Fibroblast of pulmonary artery (primary cell): ENCODE results near the gene PHF23.

Experiments
- DNase-seq: peaks from one replicate; pipeline ENCODE4 v3.0.0-alpha.2; 2010; ENCODE audit warnings: low read depth
- H3K4me3 ChIP-seq: replicated peaks from 2 replicates; pipeline ENCODE4 v1.5.1; 2011; ENCODE audit warnings: low read depth, mild to moderate bottlenecking, control low read depth, low read length, moderate library complexity
- CTCF ChIP-seq: IDR thresholded peaks from 2 replicates; pipeline ENCODE4 v1.5.1; 2011; ENCODE audit warnings: mild to moderate bottlenecking, control low read depth, low read length, inconsistent platforms; ENCODE audit errors: missing control alignments

The PHF23 gene

GRCh38 chr17:7236808-7237207 is 2.4 kb downstream of the PHF23 start:
- DNase-seq = no peak
- peak overlapping the region; percentile 71 for H3K4me3 ChIP-seq
- no peak for TF ChIP-seq CTCF

GRCh38 chr17:7235693-7236665 is 3.3 kb downstream of the PHF23 start:
- TF ChIP-seq CTCF = no peak
- peak; percentile 47 for DNase-seq
- H3K4me3 ChIP-seq = peak overlapping the region; percentile 91

- peak within 1 kb of the TSS; percentile 91 for H3K4me3 ChIP-seq
- no peak for TF ChIP-seq CTCF
- DNase-seq = peak; percentile 96
Observed at GRCh38 chr17:7234083-7234951, 4.9 kb downstream of the PHF23 start, which contains the start of gene DVL2. TSS of gene DVL2 (minus strand) at chr17:7234517. CDS start at chr17:7234262, 255 bp downstream.

- no peak for DNase-seq
- peak overlapping the region; percentile 91 for H3K4me3 ChIP-seq
- TF ChIP-seq CTCF = no peak
Observed at GRCh38 chr17:7233701-7234082, 5.6 kb downstream of the PHF23 start.

GRCh38 chr17:7232114-7232513 is 7.1 kb downstream of the PHF23 start:
- TF ChIP-seq CTCF = no peak
- peak overlapping the region; percentile 91 for H3K4me3 ChIP-seq
- no peak for DNase-seq

GRCh38 chr17:7229504-7229903 is 9.8 kb downstream of the PHF23 start:
- no peak for DNase-seq
- TF ChIP-seq CTCF = no peak
- no peak overlapping the region for H3K4me3 ChIP-seq
